GM12878 (cell line): ENCODE data around the gene PTPN18. TPM values are rescaled to one million over a fixed set of nuclear protein-coding genes. Genes with fewer than 3 reads are reported as not detected.

ENCODE experiments used
- ATAC-seq: fragments of 200-7000 bp; cut with Tn5 transposase; 3 replicates; pipeline ENCODE4 v1.9.1; 2020; ENCODE audit warnings: mild to moderate bottlenecking, moderate library complexity
- BruUV-seq: library from RNA; stranded (reverse); fragments of 400-500 nt; replicated peaks from 2 replicates; lab custom pipeline; 2021; lab: Mats Ljungman, UMichigan
- CTCF ChIA-PET: fragments of 300-600 bp; sonication (Branson Sonifier 250); formaldehyde crosslinking; extraction: SDS; loops from one replicate; lab custom pipeline; 2021; ENCODE audit warnings: inconsistent platforms; lab: Yijun Ruan, JAX
- POLR2A ChIA-PET: fragments of 350-600 bp; formaldehyde crosslinking; extraction: SDS; loops from one replicate; lab custom pipeline; 2021; ENCODE audit warnings: inconsistent platforms; lab: Charles Lee
- RAD21 ChIA-PET: fragments of 300-600 bp; sonication (Branson Sonifier 250); formaldehyde crosslinking; loops from one replicate; lab custom pipeline; 2023; ENCODE audit warnings: antibody characterized with exemption; ENCODE audit not compliant: unreplicated experiment; lab: Charles Lee
- SMC1A ChIA-PET: fragments of 300-600 bp; sonication (Branson Sonifier 250); formaldehyde crosslinking; loops from one replicate; lab custom pipeline; 2023; ENCODE audit not compliant: unreplicated experiment, uncharacterized antibody; lab: Charles Lee
- DNase-seq: peaks from one replicate; pipeline ENCODE4 v3.0.0-alpha.2; 2011; ENCODE audit warnings: low read depth, low spot score
- FAIRE-seq: peaks from 3 replicates; lab custom pipeline; 2011; peaks lifted over from hg19 to GRCh38; lab: Jason Lieb, UNC
- H2AFZ ChIP-seq: 2 replicates; pipeline ENCODE4 v1.6.0; 2011; ENCODE audit warnings: low read depth, low read length, control low read depth; ENCODE audit not compliant: control insufficient read depth
- H3K27ac ChIP-seq: 2 replicates; pipeline ENCODE4 v1.5.1; 2011; ENCODE audit warnings: control low read depth; ENCODE audit not compliant: control insufficient read depth, insufficient read depth
- H3K27me3 ChIP-seq, 2 experiments: replicated peaks in 1 of 2; 2 replicates each; pipeline versions ENCODE4 v1.6.0 to v1.6.1; 2011; ENCODE audit warnings: low read length in 1 of 2; ENCODE audit not compliant: control insufficient read depth in 2 of 2, insufficient read depth in 2 of 2
- H3K36me3 ChIP-seq, 2 experiments: 2 replicates each; pipeline ENCODE4 v1.5.1; 2011; ENCODE audit warnings: low read length in 1 of 2; ENCODE audit not compliant: control insufficient read depth in 2 of 2, insufficient read depth in 2 of 2
- H3K4me1 ChIP-seq: 2 replicates; pipeline ENCODE4 v1.6.1; 2011; ENCODE audit warnings: mild to moderate bottlenecking, low read length, moderate library complexity, mixed read lengths; ENCODE audit not compliant: control insufficient read depth, insufficient read depth
- H3K4me2 ChIP-seq: 2 replicates; pipeline ENCODE4 v1.6.0; 2011; ENCODE audit warnings: control low read depth; ENCODE audit not compliant: control insufficient read depth, insufficient read depth
- H3K4me3 ChIP-seq: fragments of 200-600 bp; sonication (generic); 2 replicates; pipeline ENCODE4 v1.5.1; 2016
- H3K79me2 ChIP-seq: 2 replicates; pipeline ENCODE4 v1.6.0; 2011; ENCODE audit warnings: low read length; ENCODE audit not compliant: control insufficient read depth, insufficient read depth
- H3K9ac ChIP-seq: 2 replicates; pipeline ENCODE4 v1.8.0; 2011; ENCODE audit warnings: low read length, control low read depth, mixed read lengths; ENCODE audit not compliant: control insufficient read depth, insufficient read depth
- H3K9me3 ChIP-seq: replicated peaks from 3 replicates; pipeline ENCODE4 v1.5.1; 2011; ENCODE audit warnings: mild to moderate bottlenecking, low read length; ENCODE audit not compliant: control insufficient read depth, insufficient read depth
- H4K20me1 ChIP-seq: 2 replicates; pipeline ENCODE4 v1.6.0; 2011; ENCODE audit not compliant: control insufficient read depth, insufficient read depth
- CBX3 ChIP-seq: fragments of 200-600 bp; sonication (generic); IDR thresholded peaks from 2 replicates; pipeline ENCODE4 v1.6.1; 2016; ENCODE audit warnings: low read depth, borderline replicate concordance
- CREB1 ChIP-seq: IDR thresholded peaks from 2 replicates; pipeline ENCODE4 v1.6.1; 2012; ENCODE audit warnings: low read depth, mild to moderate bottlenecking, inconsistent platforms
- E2F8 ChIP-seq: fragments of 450-650 bp; IDR thresholded peaks from 2 replicates; pipeline ENCODE4 v1.6.1; 2018; ENCODE audit warnings: mild to moderate bottlenecking, low read depth, moderate library complexity; ENCODE audit not compliant: partially characterized antibody
- ETV6 ChIP-seq, 2 experiments: fragments of 450-650 bp in 1 of 2; IDR thresholded peaks in 1 of 2; conservative IDR thresholded peaks in 1 of 2; 2 replicates each; pipeline ENCODE4 v1.6.1; 2014; ENCODE audit warnings: antibody characterized with exemption in 1 of 2, borderline replicate concordance in 1 of 2, low read depth in 1 of 2, mild to moderate bottlenecking in 1 of 2, moderate library complexity in 1 of 2
- HCFC1 ChIP-seq: fragments of 150-350 bp; IDR thresholded peaks from 2 replicates; pipeline ENCODE4 v1.6.1; 2014; ENCODE audit warnings: low read length
- POLR2AphosphoS5 ChIP-seq: IDR thresholded peaks from 2 replicates; pipeline ENCODE4 v1.6.1; 2011; ENCODE audit warnings: mild to moderate bottlenecking, low read length, inconsistent platforms
- SPI1 ChIP-seq: IDR thresholded peaks from 2 replicates; pipeline ENCODE4 v1.6.1; 2011; ENCODE audit warnings: low read depth, mild to moderate bottlenecking, low read length, moderate library complexity, borderline replicate concordance; ENCODE audit not compliant: insufficient read depth
- WGBS: methylation state at CpG from one replicate; pipeline ENCODE4 v1.1.6; 2016; ENCODE audit warnings: low lambda C conversion rate; ENCODE audit not compliant: insufficient replicate concordance, insufficient coverage; ENCODE audit errors: missing lambda C conversion rate; 5-methylcytosine and 5-hydroxymethylcytosine counted together
- in situ Hi-C: fragments of 300-500 bp; cut with MboI; formaldehyde crosslinking; loops from 9 replicates; pipeline ENCODE4 v1.14.3; 2018; ENCODE audit warnings: mixed read lengths
- intact Hi-C: fragments of 100-400 bp; cut with micrococcal nuclease; formaldehyde crosslinking; loops from one replicate; pipeline ENCODE4 v1.14.2; 2022; ENCODE audit not compliant: unreplicated experiment
- polyA plus RNA-seq, 11 experiments: library from polyadenylated mRNA; depleted of rRNA in 4 of 11; unstranded in 6 of 11; stranded (reverse) in 5 of 11; fragments of >200 nt; fragmentation: Nextera tagmentation in 4 of 11; fragmentation: Illumina TruSeq in 1 of 11; extraction: Ambion mirVana in 4 of 11; extraction: Trizol in 1 of 11; gene quantifications; 1 replicate in 1 of 11; 2 replicates in 10 of 11; pipeline versions ENCODE4 v1.2.1 to v1.2.3, GENCODE V29; 2011 to 2016; ENCODE audit warnings: inconsistent platforms in 2 of 11, missing spikeins in 2 of 11, low read depth in 1 of 11
- total RNA-seq, 4 experiments: library from RNA; depleted of rRNA in 3 of 4; stranded (reverse); fragments of >200 nt in 3 of 4; fragmentation: Illumina TruSeq in 1 of 4; extraction: Trizol in 1 of 4; gene quantifications; 2 replicates each; pipeline versions ENCODE4 v1.2.1 to v1.2.3, GENCODE V29; 2013 to 2021
- TF ChIP-seq, protein P1 (sequence below): fragments of 450-650 bp; IDR thresholded peaks from 2 replicates; pipeline ENCODE4 v1.6.1; 2016; ENCODE audit warnings: mild to moderate bottlenecking, moderate library complexity, borderline replicate concordance

PTPN18 gene
- total and polyA plus RNA-seq, 10 of the 15 experiments (the other 5 are each of a cell fraction or from before 2014, with no cell fraction given): 14.8 to 89.9 (median 43.4) TPM

- POLR2A ChIA-PET: no interaction called here
- ATAC-seq: no peak
- H3K4me1 ChIP-seq: peaks cover 23% of the 10 kb centered on the region
Observed at GRCh38 chr2:130345611-130346010, 10.2 kb upstream of the PTPN18 start.

DNA sequence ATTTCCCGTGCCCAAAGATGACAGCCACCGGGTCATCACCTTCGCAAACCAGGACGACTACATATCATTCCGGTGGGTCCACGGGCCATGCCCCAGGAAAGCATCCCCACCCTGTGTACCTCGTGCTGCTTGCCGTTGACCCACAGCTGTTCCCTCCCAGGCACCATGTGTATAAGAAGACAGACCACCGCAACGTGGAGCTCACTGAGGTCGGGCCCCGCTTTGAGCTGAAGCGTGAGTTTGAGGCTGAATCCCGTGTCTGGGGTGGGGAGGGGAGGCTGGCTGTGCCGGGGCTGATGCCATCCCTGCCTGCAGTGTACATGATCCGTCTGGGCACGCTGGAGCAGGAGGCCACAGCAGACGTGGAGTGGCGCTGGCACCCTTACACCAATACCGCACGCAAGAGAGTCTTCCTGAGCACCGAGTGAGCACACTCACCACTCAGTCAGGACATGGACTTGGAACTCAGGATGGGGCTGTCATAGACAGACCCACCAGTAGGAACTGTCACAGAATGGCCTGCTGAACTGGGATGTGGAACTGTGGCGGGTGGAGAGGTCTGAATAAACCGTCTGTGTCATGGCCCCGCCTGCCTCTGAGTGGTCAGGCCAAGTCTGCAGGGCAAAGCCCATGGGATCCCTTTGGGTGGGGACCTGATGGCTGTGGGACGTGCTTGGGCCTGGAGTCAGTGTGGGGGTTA lies 9.7 kb upstream of the PTPN18 start:
- SMC1A ChIA-PET: interaction anchor here (1.2 kb wide), 1 partner anchor 27 kb away, joined by 4 read pairs; no protein-coding TSS in a partner anchor
- in situ Hi-C loops: loop anchor here (25.0 kb wide), 1 partner anchor 1466 kb away; no protein-coding TSS in a partner anchor
- no TSS peak for BruUV-seq
- TF ChIP-seq ETV6 (conservative IDR thresholded peaks at IDR 0.05 in 1 of 2, IDR thresholded peaks at IDR 0.05 in 1 of 2; ENCODE audit: borderline replicate concordance in 1 of 2, low read depth in 1 of 2) (no peak), POLR2AphosphoS5 (no peak), E2F8 (no peak), SPI1 (no peak)
- TF ChIP-seq, protein P1, sequence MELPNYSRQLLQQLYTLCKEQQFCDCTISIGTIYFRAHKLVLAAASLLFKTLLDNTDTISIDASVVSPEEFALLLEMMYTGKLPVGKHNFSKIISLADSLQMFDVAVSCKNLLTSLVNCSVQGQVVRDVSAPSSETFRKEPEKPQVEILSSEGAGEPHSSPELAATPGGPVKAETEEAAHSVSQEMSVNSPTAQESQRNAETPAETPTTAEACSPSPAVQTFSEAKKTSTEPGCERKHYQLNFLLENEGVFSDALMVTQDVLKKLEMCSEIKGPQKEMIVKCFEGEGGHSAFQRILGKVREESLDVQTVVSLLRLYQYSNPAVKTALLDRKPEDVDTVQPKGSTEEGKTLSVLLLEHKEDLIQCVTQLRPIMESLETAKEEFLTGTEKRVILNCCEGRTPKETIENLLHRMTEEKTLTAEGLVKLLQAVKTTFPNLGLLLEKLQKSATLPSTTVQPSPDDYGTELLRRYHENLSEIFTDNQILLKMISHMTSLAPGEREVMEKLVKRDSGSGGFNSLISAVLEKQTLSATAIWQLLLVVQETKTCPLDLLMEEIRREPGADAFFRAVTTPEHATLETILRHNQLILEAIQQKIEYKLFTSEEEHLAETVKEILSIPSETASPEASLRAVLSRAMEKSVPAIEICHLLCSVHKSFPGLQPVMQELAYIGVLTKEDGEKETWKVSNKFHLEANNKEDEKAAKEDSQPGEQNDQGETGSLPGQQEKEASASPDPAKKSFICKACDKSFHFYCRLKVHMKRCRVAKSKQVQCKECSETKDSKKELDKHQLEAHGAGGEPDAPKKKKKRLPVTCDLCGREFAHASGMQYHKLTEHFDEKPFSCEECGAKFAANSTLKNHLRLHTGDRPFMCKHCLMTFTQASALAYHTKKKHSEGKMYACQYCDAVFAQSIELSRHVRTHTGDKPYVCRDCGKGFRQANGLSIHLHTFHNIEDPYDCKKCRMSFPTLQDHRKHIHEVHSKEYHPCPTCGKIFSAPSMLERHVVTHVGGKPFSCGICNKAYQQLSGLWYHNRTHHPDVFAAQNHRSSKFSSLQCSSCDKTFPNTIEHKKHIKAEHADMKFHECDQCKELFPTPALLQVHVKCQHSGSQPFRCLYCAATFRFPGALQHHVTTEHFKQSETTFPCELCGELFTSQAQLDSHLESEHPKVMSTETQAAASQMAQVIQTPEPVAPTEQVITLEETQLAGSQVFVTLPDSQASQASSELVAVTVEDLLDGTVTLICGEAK: no peak

More at GRCh38 chr2:130345611-130346010, 10.2 kb upstream of the PTPN18 start:
- intact Hi-C loops: loop anchor here (10.0 kb wide), 1 partner anchor 759 kb away; the partner anchor contains the start of gene PLEKHB2
- Histone ChIP-seq H3K9ac (no peak overlapping the region), H4K20me1 (no peaks in the 10 kb centered on the region), H3K4me2 (no peak overlapping the region), H2AFZ (no peak overlapping the region), H3K79me2 (peaks cover 26% of the 10 kb centered on the region), H3K9me3 (no peaks in the 10 kb centered on the region), H3K36me3 (peaks cover 19 to 22% of the 10 kb centered on the region in 2 experiments), H3K27ac (no peak overlapping the region), H3K27me3 (no peaks in the 10 kb centered on the region), H3K4me3 (no peak overlapping the region)
- 97% methylated on average over 21 of the region's 21 CpGs for WGBS
- ChIA-PET CTCF (no interaction called here), RAD21 (no interaction called here), SMC1A (no interaction called here)
- BruUV-seq: no TSS peak
- no peak for FAIRE-seq
- in situ Hi-C loops: loop anchor here (25.0 kb wide), 1 partner anchor 1467 kb away; no protein-coding TSS in a partner anchor
- no peak for DNase-seq
- no peak for TF ChIP-seq CREB1
- 0 out of 2 replicates have a peak, but pooled peaks have one; percentile 1 for TF ChIP-seq POLR2AphosphoS5
- no peak for TF ChIP-seq HCFC1
- no peak for TF ChIP-seq CBX3

More for the DNA sequence above, 9.7 kb upstream of the PTPN18 start:
- H3K4me1 ChIP-seq: peaks cover 18% of the 10 kb centered on the region
- H2AFZ ChIP-seq: no peak overlapping the region
- intact Hi-C loops: loop anchor here (10.0 kb wide), 1 partner anchor 759 kb away; the partner anchor contains the start of gene PLEKHB2
- ChIA-PET CTCF (interaction anchor here (2.0 kb wide), 1 partner anchor 27 kb away, joined by 10 read pairs; no protein-coding TSS in a partner anchor), RAD21 (no interaction called here), POLR2A (no interaction called here)
- 96% methylated on average over 23 of the region's 26 CpGs for WGBS
- peaks cover 26% of the 10 kb centered on the region for H3K79me2 ChIP-seq
- ATAC-seq (no peak), DNase-seq (no peak), FAIRE-seq (no peak)
- no peak overlapping the region for H3K9ac ChIP-seq
- H4K20me1 ChIP-seq: no peaks in the 10 kb centered on the region
- peak overlapping the region; percentile 64; the same call in 1 of the 2 replicates for H3K27ac ChIP-seq
- peaks cover 19 to 22% of the 10 kb centered on the region in 2 experiments for H3K36me3 ChIP-seq
- no peaks in the 10 kb centered on the region for H3K27me3 ChIP-seq
- H3K9me3 ChIP-seq: no peaks in the 10 kb centered on the region
- H3K4me2 ChIP-seq: peak overlapping the region; percentile 21
- H3K4me3 ChIP-seq: no peak overlapping the region
